ENCODE results near the gene NDUFS2.

DNA sequence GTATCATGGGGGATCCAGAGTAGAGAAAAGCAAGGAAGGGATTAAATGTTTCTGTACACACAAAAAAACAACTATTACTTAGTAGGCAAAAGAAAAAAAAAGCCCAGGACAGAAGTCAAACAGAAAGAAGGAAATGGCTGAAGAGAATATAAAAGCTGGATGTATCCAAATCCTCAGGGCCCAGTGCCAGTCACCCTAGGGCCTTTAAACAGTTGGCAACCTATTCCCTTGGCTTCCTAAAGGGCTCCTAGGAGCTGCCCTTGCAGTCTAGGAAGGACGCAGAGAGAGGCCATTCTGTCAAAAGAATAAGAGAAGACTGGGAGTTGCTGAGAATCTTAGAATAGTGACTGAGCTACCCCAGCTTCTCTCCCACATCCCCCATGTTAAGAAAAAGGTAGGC is 29.8 kb upstream of the NDUFS2 start:
- TF ChIP-seq, protein P1, sequence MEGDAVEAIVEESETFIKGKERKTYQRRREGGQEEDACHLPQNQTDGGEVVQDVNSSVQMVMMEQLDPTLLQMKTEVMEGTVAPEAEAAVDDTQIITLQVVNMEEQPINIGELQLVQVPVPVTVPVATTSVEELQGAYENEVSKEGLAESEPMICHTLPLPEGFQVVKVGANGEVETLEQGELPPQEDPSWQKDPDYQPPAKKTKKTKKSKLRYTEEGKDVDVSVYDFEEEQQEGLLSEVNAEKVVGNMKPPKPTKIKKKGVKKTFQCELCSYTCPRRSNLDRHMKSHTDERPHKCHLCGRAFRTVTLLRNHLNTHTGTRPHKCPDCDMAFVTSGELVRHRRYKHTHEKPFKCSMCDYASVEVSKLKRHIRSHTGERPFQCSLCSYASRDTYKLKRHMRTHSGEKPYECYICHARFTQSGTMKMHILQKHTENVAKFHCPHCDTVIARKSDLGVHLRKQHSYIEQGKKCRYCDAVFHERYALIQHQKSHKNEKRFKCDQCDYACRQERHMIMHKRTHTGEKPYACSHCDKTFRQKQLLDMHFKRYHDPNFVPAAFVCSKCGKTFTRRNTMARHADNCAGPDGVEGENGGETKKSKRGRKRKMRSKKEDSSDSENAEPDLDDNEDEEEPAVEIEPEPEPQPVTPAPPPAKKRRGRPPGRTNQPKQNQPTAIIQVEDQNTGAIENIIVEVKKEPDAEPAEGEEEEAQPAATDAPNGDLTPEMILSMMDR (IDR thresholded peaks at IDR 0.05): no peak
- TF ChIP-seq POLR2AphosphoS5 (IDR thresholded peaks at IDR 0.05) (no peak), POLR2A (IDR thresholded peaks at IDR 0.05) (no peak), EP300 (IDR thresholded peaks at IDR 0.05) (no peak)

Data from stomach (tissue), 4 donors.